HL-60 (cell line): ENCODE measurements around the gene ASF1A.

Source experiments
- DNase-seq, 2 experiments: peaks; one replicate each; pipeline ENCODE4 v3.0.0-alpha.2; 2010 to 2020; ENCODE audit warnings: low read depth in 1 of 2, low spot score in 1 of 2
- H3K27ac ChIP-seq: fragments of 250-450 bp; sonication (Bioruptor Pico); replicated peaks from 2 replicates; pipeline ENCODE4 v1.5.1; 2020; ENCODE audit warnings: mild to moderate bottlenecking, moderate library complexity
- H3K27me3 ChIP-seq: fragments of 250-450 bp; sonication (Bioruptor Pico); 2 replicates; pipeline ENCODE4 v1.5.1; 2021; ENCODE audit warnings: mild to moderate bottlenecking, moderate library complexity; ENCODE audit not compliant: insufficient read depth, poor library complexity, severe bottlenecking
- H3K4me3 ChIP-seq: replicated peaks from 2 replicates; pipeline ENCODE4 v1.5.1; 2011; ENCODE audit warnings: mild to moderate bottlenecking, control low read depth, low read length; ENCODE audit not compliant: insufficient read depth
- GABPA ChIP-seq: IDR thresholded peaks from 2 replicates; pipeline ENCODE4 v1.6.1; 2012; ENCODE audit warnings: low read depth
- POLR2AphosphoS5 ChIP-seq: IDR thresholded peaks from 2 replicates; pipeline ENCODE4 v1.6.1; 2012; ENCODE audit warnings: low read depth
- SPI1 ChIP-seq: IDR thresholded peaks from 2 replicates; pipeline ENCODE4 v1.6.1; 2012; ENCODE audit warnings: low read depth, mild to moderate bottlenecking, borderline replicate concordance
- TF ChIP-seq, protein P1 (sequence below): IDR thresholded peaks from 2 replicates; pipeline ENCODE4 v1.6.1; 2012; ENCODE audit warnings: low read depth; ENCODE audit not compliant: insufficient replicate concordance
- TF ChIP-seq, protein P2 (sequence below): IDR thresholded peaks from one replicate; pipeline ENCODE4 v1.5.1; 2011; ENCODE audit warnings: low read length, control low read depth, inconsistent platforms; ENCODE audit not compliant: insufficient read depth

ASF1A gene

GRCh38 chr6:118933855-118934460, 40.0 kb downstream of the ASF1A start:
- H3K4me3 ChIP-seq: peak overlapping the region; percentile 59
- DNase-seq: no peak
- H3K27ac ChIP-seq: no peak overlapping the region; the same call in 1 of the 2 replicates
- H3K27me3 ChIP-seq: no peaks in the 10 kb centered on the region
- TF ChIP-seq, protein P1, sequence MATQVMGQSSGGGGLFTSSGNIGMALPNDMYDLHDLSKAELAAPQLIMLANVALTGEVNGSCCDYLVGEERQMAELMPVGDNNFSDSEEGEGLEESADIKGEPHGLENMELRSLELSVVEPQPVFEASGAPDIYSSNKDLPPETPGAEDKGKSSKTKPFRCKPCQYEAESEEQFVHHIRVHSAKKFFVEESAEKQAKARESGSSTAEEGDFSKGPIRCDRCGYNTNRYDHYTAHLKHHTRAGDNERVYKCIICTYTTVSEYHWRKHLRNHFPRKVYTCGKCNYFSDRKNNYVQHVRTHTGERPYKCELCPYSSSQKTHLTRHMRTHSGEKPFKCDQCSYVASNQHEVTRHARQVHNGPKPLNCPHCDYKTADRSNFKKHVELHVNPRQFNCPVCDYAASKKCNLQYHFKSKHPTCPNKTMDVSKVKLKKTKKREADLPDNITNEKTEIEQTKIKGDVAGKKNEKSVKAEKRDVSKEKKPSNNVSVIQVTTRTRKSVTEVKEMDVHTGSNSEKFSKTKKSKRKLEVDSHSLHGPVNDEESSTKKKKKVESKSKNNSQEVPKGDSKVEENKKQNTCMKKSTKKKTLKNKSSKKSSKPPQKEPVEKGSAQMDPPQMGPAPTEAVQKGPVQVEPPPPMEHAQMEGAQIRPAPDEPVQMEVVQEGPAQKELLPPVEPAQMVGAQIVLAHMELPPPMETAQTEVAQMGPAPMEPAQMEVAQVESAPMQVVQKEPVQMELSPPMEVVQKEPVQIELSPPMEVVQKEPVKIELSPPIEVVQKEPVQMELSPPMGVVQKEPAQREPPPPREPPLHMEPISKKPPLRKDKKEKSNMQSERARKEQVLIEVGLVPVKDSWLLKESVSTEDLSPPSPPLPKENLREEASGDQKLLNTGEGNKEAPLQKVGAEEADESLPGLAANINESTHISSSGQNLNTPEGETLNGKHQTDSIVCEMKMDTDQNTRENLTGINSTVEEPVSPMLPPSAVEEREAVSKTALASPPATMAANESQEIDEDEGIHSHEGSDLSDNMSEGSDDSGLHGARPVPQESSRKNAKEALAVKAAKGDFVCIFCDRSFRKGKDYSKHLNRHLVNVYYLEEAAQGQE: no peak
- no peak for TF ChIP-seq POLR2AphosphoS5
- TF ChIP-seq SPI1: no peak
- TF ChIP-seq, protein P2, sequence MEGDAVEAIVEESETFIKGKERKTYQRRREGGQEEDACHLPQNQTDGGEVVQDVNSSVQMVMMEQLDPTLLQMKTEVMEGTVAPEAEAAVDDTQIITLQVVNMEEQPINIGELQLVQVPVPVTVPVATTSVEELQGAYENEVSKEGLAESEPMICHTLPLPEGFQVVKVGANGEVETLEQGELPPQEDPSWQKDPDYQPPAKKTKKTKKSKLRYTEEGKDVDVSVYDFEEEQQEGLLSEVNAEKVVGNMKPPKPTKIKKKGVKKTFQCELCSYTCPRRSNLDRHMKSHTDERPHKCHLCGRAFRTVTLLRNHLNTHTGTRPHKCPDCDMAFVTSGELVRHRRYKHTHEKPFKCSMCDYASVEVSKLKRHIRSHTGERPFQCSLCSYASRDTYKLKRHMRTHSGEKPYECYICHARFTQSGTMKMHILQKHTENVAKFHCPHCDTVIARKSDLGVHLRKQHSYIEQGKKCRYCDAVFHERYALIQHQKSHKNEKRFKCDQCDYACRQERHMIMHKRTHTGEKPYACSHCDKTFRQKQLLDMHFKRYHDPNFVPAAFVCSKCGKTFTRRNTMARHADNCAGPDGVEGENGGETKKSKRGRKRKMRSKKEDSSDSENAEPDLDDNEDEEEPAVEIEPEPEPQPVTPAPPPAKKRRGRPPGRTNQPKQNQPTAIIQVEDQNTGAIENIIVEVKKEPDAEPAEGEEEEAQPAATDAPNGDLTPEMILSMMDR: no peak
- TF ChIP-seq GABPA: no peak

- Histone ChIP-seq H3K27ac (peak within 1 kb of the TSS; percentile 97), H3K4me3 (peak within 1 kb of the TSS; percentile 59), H3K27me3 (no peaks in the 10 kb centered on the region)
- DNase-seq: peak; percentile 62 to 88
- no peak; the same call in 1 of the 2 replicates for TF ChIP-seq SPI1
- peak; percentile 24; the same call in 1 of the 2 replicates for TF ChIP-seq GABPA
- TF ChIP-seq POLR2AphosphoS5: peak; percentile 73
- TF ChIP-seq, protein P2: no peak
These were observed 40.7 kb downstream of the ASF1A start, which contains the start of gene MCM9 for GRCh38 chr6:118934461-118935330. Gene MCM9, minus strand, starts transcription at chr6:118935159. Its CDS starts 3,436 bp downstream, at chr6:118931723.

- no peaks in the 10 kb centered on the region for H3K27me3 ChIP-seq
- DNase-seq: no peak
- peak overlapping the region; percentile 35 for H3K27ac ChIP-seq
- H3K4me3 ChIP-seq: peak overlapping the region; percentile 55
- TF ChIP-seq, protein P2: no peak
- no peak for TF ChIP-seq POLR2AphosphoS5
- TF ChIP-seq, protein P1: no peak
- no peak for TF ChIP-seq SPI1
- no peak for TF ChIP-seq GABPA
These were observed 41.3 kb downstream of the ASF1A start for GRCh38 chr6:118935331-118935668.
